IPS-15b (cell line): ENCODE measurements around the gene POPDC3.

Experiments used
- H3K27me3 ChIP-seq: one replicate; pipeline ENCODE4 v1.6.1; 2013; ENCODE audit warnings: low read length; ENCODE audit not compliant: control insufficient read depth, insufficient read depth
- H3K36me3 ChIP-seq: one replicate; pipeline ENCODE4 v1.6.1; 2013; ENCODE audit warnings: low read length; ENCODE audit not compliant: control insufficient read depth, insufficient read depth
- H3K4me1 ChIP-seq: one replicate; pipeline ENCODE4 v1.6.1; 2013; ENCODE audit warnings: mild to moderate bottlenecking, low read length; ENCODE audit not compliant: control insufficient read depth, insufficient read depth
- H3K4me3 ChIP-seq: one replicate; pipeline ENCODE4 v1.5.1; 2013; ENCODE audit warnings: low read depth, low read length
- H3K9ac ChIP-seq: one replicate; pipeline ENCODE4 v1.6.1; 2013; ENCODE audit warnings: low read depth, mild to moderate bottlenecking, low read length
- H3K9me3 ChIP-seq: one replicate; pipeline ENCODE4 v1.6.1; 2013; ENCODE audit warnings: mild to moderate bottlenecking, low read length; ENCODE audit not compliant: control insufficient read depth, insufficient read depth

Gene POPDC3

GRCh38 chr6:105193647-105194046 is 13.8 kb upstream of the POPDC3 start:
- no peaks in the 10 kb centered on the region for H3K4me1 ChIP-seq
- no peak overlapping the region for H3K4me3 ChIP-seq
- no peaks in the 10 kb centered on the region for H3K9me3 ChIP-seq
- H3K27me3 ChIP-seq, result no peaks in the 10 kb centered on the region
- H3K9ac ChIP-seq, result no peak overlapping the region
- no peaks in the 10 kb centered on the region for H3K36me3 ChIP-seq

- Histone ChIP-seq H3K4me1 (no peaks in the 10 kb centered on the region), H3K36me3 (no peaks in the 10 kb centered on the region), H3K9ac (no peak overlapping the region), H3K9me3 (no peaks in the 10 kb centered on the region), H3K4me3 (no peak overlapping the region), H3K27me3 (no peaks in the 10 kb centered on the region)
Measured at GRCh38 chr6:105192707-105193465, 13.1 kb upstream of the POPDC3 start.

- H3K36me3 ChIP-seq, result no peaks in the 10 kb centered on the region
- no peaks in the 10 kb centered on the region for H3K27me3 ChIP-seq
- H3K4me1 ChIP-seq, result no peaks in the 10 kb centered on the region
Measured at GRCh38 chr6:105191351-105191750, 11.5 kb upstream of the POPDC3 start.

GRCh38 chr6:105189026-105189820 is 9.4 kb upstream of the POPDC3 start:
- H3K4me1 ChIP-seq, result peaks cover 4% of the 10 kb centered on the region
- H3K9me3 ChIP-seq, result no peaks in the 10 kb centered on the region
- H3K4me3 ChIP-seq, result no peak overlapping the region
- no peaks in the 10 kb centered on the region for H3K36me3 ChIP-seq
- H3K9ac ChIP-seq, result no peak overlapping the region
- H3K27me3 ChIP-seq, result no peaks in the 10 kb centered on the region

More at GRCh38 chr6:105191351-105191750, 11.5 kb upstream of the POPDC3 start:
- Histone ChIP-seq H3K9ac (no peak overlapping the region), H3K9me3 (no peaks in the 10 kb centered on the region), H3K4me3 (no peak overlapping the region)

GRCh38 chr6:105188251-105188650 is 8.4 kb upstream of the POPDC3 start:
- no peaks in the 10 kb centered on the region for H3K27me3 ChIP-seq
- H3K4me1 ChIP-seq, result peaks cover 7% of the 10 kb centered on the region
- no peak overlapping the region for H3K4me3 ChIP-seq
- H3K36me3 ChIP-seq, result no peaks in the 10 kb centered on the region
- H3K9me3 ChIP-seq, result no peaks in the 10 kb centered on the region
- no peak overlapping the region for H3K9ac ChIP-seq

GRCh38 chr6:105186576-105186975 is 6.8 kb upstream of the POPDC3 start:
- Histone ChIP-seq H3K9ac (no peak overlapping the region), H3K27me3 (no peaks in the 10 kb centered on the region), H3K36me3 (no peaks in the 10 kb centered on the region), H3K4me1 (peaks cover 15% of the 10 kb centered on the region), H3K4me3 (no peak overlapping the region), H3K9me3 (no peaks in the 10 kb centered on the region)

- Histone ChIP-seq H3K4me1 (peaks cover 19% of the 10 kb centered on the region), H3K36me3 (no peaks in the 10 kb centered on the region), H3K27me3 (no peaks in the 10 kb centered on the region), H3K9me3 (no peaks in the 10 kb centered on the region), H3K9ac (no peak overlapping the region), H3K4me3 (no peak overlapping the region)
Measured at GRCh38 chr6:105184921-105185320, 5.1 kb upstream of the POPDC3 start.

- H3K4me1 ChIP-seq, result peaks cover 24% of the 10 kb centered on the region
- H3K9ac ChIP-seq, result no peak overlapping the region
- no peaks in the 10 kb centered on the region for H3K9me3 ChIP-seq
- no peaks in the 10 kb centered on the region for H3K27me3 ChIP-seq
- no peaks in the 10 kb centered on the region for H3K36me3 ChIP-seq
- H3K4me3 ChIP-seq, result no peak overlapping the region
Measured at GRCh38 chr6:105181981-105182515, 2.2 kb upstream of the POPDC3 start.

GRCh38 chr6:105178636-105179035 is 1.2 kb downstream of the POPDC3 start:
- peaks cover 18% of the 10 kb centered on the region for H3K4me1 ChIP-seq
- H3K9ac ChIP-seq, result no peak overlapping the region
- H3K4me3 ChIP-seq, result peak overlapping the region; percentile 72
- H3K9me3 ChIP-seq, result no peaks in the 10 kb centered on the region
- H3K36me3 ChIP-seq, result no peaks in the 10 kb centered on the region
- no peaks in the 10 kb centered on the region for H3K27me3 ChIP-seq

GRCh38 chr6:105178110-105178509 is 1.7 kb downstream of the POPDC3 start:
- H3K4me1 ChIP-seq, result peaks cover 18% of the 10 kb centered on the region
- no peaks in the 10 kb centered on the region for H3K27me3 ChIP-seq
- H3K36me3 ChIP-seq, result no peaks in the 10 kb centered on the region
- no peaks in the 10 kb centered on the region for H3K9me3 ChIP-seq
- no peak overlapping the region for H3K9ac ChIP-seq
- no peak overlapping the region for H3K4me3 ChIP-seq

GRCh38 chr6:105177556-105177955 is 2.3 kb downstream of the POPDC3 start:
- no peaks in the 10 kb centered on the region for H3K27me3 ChIP-seq
- H3K9me3 ChIP-seq, result no peaks in the 10 kb centered on the region
- peaks cover 18% of the 10 kb centered on the region for H3K4me1 ChIP-seq
- no peak overlapping the region for H3K9ac ChIP-seq
- H3K4me3 ChIP-seq, result no peak overlapping the region
- no peaks in the 10 kb centered on the region for H3K36me3 ChIP-seq

GRCh38 chr6:105174512-105174911 is 5.3 kb downstream of the POPDC3 start:
- Histone ChIP-seq H3K36me3 (no peaks in the 10 kb centered on the region), H3K4me3 (no peak overlapping the region), H3K27me3 (no peaks in the 10 kb centered on the region), H3K9ac (no peak overlapping the region), H3K9me3 (no peaks in the 10 kb centered on the region), H3K4me1 (peaks cover 5% of the 10 kb centered on the region)
